Measurements from ENCODE around the gene MRPL22.

The MRPL22 gene

DNA sequence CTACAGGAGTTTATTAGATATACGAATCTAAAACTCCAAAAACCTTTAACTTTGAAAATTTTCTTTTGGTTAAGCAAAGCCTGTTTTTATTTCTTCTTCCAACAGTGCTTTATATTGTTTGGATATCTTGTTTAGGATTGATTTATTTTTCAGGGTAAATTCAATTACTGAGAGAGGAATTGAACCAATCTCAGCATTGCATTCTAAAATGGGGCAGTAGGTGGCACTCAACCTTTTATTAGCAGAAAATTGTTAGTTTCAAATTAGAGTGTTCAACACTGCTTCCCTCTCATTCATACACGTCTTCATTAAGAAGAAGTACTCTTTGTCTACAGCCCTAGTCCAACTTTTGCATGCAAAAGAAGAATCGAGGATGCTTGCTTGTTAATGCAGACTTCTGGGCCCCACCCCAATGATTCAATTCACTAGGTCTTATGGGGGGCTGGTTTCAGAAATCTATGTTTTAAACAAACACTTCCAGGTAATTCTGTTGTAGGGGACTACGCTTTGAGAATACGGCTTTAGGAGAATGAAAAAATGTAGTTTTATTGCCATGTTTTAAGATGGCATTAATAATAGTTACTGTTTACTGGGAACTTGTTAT is 26.6 kb downstream of the MRPL22 start:
- no peaks in the 10 kb centered on the region for H4K20me1 ChIP-seq (ENCODE audit: insufficient read depth, low read length)
- no peak overlapping the region for H3K4me3 ChIP-seq (ENCODE audit: low read depth in 1 of 2, low read length in 2 of 2)
- H3K9me3 ChIP-seq (ENCODE audit: insufficient read depth, low read length, severe bottlenecking): no peaks in the 10 kb centered on the region
- ATAC-seq (ENCODE audit: insufficient read depth, low read depth) (no peak), DNase-seq (no peak)
- H3K27me3 ChIP-seq (ENCODE audit: insufficient read depth, low read length, poor library complexity): no peaks in the 10 kb centered on the region
- H3K36me3 ChIP-seq (ENCODE audit: insufficient read depth, low read length): peaks cover 39% of the 10 kb centered on the region
- no peaks in the 10 kb centered on the region for H3K79me2 ChIP-seq (ENCODE audit: insufficient read depth, low read length)
- no peak overlapping the region for H3K9ac ChIP-seq (ENCODE audit: low read depth, low read length)
- no peak for TF ChIP-seq EZH2 (IDR thresholded peaks at IDR 0.05; ENCODE audit: borderline replicate concordance, low read depth, low read length, severe bottlenecking)
- TF ChIP-seq, protein P1, sequence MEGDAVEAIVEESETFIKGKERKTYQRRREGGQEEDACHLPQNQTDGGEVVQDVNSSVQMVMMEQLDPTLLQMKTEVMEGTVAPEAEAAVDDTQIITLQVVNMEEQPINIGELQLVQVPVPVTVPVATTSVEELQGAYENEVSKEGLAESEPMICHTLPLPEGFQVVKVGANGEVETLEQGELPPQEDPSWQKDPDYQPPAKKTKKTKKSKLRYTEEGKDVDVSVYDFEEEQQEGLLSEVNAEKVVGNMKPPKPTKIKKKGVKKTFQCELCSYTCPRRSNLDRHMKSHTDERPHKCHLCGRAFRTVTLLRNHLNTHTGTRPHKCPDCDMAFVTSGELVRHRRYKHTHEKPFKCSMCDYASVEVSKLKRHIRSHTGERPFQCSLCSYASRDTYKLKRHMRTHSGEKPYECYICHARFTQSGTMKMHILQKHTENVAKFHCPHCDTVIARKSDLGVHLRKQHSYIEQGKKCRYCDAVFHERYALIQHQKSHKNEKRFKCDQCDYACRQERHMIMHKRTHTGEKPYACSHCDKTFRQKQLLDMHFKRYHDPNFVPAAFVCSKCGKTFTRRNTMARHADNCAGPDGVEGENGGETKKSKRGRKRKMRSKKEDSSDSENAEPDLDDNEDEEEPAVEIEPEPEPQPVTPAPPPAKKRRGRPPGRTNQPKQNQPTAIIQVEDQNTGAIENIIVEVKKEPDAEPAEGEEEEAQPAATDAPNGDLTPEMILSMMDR (IDR thresholded peaks at IDR 0.05; ENCODE audit: borderline replicate concordance, extremely low read depth, low read length, poor library complexity, severe bottlenecking): peak; percentile 66
- H3K4me1 ChIP-seq (ENCODE audit: insufficient read depth, low read length): no peaks in the 10 kb centered on the region
- no peak overlapping the region for H3K27ac ChIP-seq (ENCODE audit: low read length)
- no peak overlapping the region for H3K4me2 ChIP-seq (ENCODE audit: insufficient read depth, low read length)
- no peak overlapping the region for H2AFZ ChIP-seq (ENCODE audit: low read depth, low read length)

DNA sequence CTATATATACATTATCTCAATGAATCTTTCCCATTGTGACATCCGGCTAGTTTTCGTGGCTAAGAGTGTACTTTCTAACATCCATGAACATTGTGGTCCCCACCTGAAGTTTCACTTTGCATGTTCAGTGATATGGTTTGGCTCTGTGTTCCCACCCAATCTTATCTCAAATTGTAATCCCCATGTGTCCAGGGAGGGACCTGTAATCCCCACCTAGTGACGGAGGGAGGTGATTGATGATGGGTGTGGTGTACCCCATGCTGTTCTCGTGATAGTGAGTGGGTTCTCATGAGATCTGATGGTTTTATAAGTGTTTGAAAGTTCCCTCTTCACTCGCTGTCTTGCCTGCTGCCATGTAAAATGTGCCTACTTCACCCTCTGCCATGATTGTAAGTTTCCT is 28.1 kb downstream of the MRPL22 start:
- peaks cover 30% of the 10 kb centered on the region for H3K36me3 ChIP-seq (ENCODE audit: insufficient read depth, low read length)
- no peaks in the 10 kb centered on the region for H3K4me1 ChIP-seq (ENCODE audit: insufficient read depth, low read length)
- ATAC-seq (ENCODE audit: insufficient read depth, low read depth) (no peak), DNase-seq (no peak)
- H2AFZ ChIP-seq (ENCODE audit: low read depth, low read length): no peak overlapping the region
- no peaks in the 10 kb centered on the region for H4K20me1 ChIP-seq (ENCODE audit: insufficient read depth, low read length)
- H3K27ac ChIP-seq (ENCODE audit: low read length): no peak overlapping the region
- H3K9ac ChIP-seq (ENCODE audit: low read depth, low read length): no peak overlapping the region
- TF ChIP-seq, protein P1 (IDR thresholded peaks at IDR 0.05; ENCODE audit: borderline replicate concordance, extremely low read depth, low read length, poor library complexity, severe bottlenecking): no peak
- no peak for TF ChIP-seq EZH2 (IDR thresholded peaks at IDR 0.05; ENCODE audit: borderline replicate concordance, low read depth, low read length, severe bottlenecking)
- H3K79me2 ChIP-seq (ENCODE audit: insufficient read depth, low read length): no peaks in the 10 kb centered on the region
- no peak overlapping the region for H3K4me3 ChIP-seq (ENCODE audit: low read depth in 1 of 2, low read length in 2 of 2)
- no peak overlapping the region for H3K4me2 ChIP-seq (ENCODE audit: insufficient read depth, low read length)
- no peaks in the 10 kb centered on the region for H3K9me3 ChIP-seq (ENCODE audit: insufficient read depth, low read length, severe bottlenecking)
- H3K27me3 ChIP-seq (ENCODE audit: insufficient read depth, low read length, poor library complexity): no peaks in the 10 kb centered on the region

DNA sequence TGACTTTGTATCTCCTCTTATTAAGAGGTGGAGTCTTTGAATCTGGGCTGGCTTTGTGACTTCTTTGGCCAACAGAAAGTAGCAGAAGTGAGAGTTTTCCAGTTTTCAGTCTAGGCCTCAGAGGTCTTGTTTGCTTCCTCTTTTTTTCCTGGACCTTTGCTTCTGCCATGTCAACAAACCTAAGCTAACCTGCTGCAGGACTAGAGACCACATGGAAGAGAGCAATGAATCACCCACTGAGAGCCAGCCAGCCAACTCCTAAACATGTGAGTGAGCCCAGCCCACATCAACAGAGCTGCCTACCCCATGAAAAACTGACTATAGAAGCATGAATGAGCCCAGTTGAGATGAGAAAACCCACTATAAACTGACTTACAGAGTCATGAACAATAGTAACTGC is 29.9 kb downstream of the MRPL22 start:
- Histone ChIP-seq H3K9me3 (ENCODE audit: insufficient read depth, low read length, severe bottlenecking) (no peaks in the 10 kb centered on the region), H3K36me3 (ENCODE audit: insufficient read depth, low read length) (peaks cover 28% of the 10 kb centered on the region), H2AFZ (ENCODE audit: low read depth, low read length) (no peak overlapping the region), H3K4me1 (ENCODE audit: insufficient read depth, low read length) (no peaks in the 10 kb centered on the region), H3K27ac (ENCODE audit: low read length) (no peak overlapping the region), H4K20me1 (ENCODE audit: insufficient read depth, low read length) (no peaks in the 10 kb centered on the region), H3K4me3 (ENCODE audit: low read depth in 1 of 2, low read length in 2 of 2) (no peak overlapping the region), H3K79me2 (ENCODE audit: insufficient read depth, low read length) (no peaks in the 10 kb centered on the region), H3K9ac (ENCODE audit: low read depth, low read length) (no peak overlapping the region), H3K27me3 (ENCODE audit: insufficient read depth, low read length, poor library complexity) (no peaks in the 10 kb centered on the region), H3K4me2 (ENCODE audit: insufficient read depth, low read length) (no peak overlapping the region)
- no peak for ATAC-seq (ENCODE audit: insufficient read depth, low read depth)
- no peak for DNase-seq
- TF ChIP-seq, protein P1 (IDR thresholded peaks at IDR 0.05; ENCODE audit: borderline replicate concordance, extremely low read depth, low read length, poor library complexity, severe bottlenecking): no peak
- TF ChIP-seq EZH2 (IDR thresholded peaks at IDR 0.05; ENCODE audit: borderline replicate concordance, low read depth, low read length, severe bottlenecking): no peak
